ENCODE results near the gene TECTA. TPM values are rescaled to one million over a fixed set of nuclear protein-coding genes. Genes with fewer than 3 reads are reported as not detected.
"Not testable (repeated sequence)": the region's sequence is repeated elsewhere in the genome, so short reads cannot be mapped to it uniquely, and the experiment has no call there.

Gene TECTA
- total and polyA plus RNA-seq, 8 donors, result 0.18 to 0.73 (median 0.35) TPM

- no peak overlapping the region for H3K4me3 ChIP-seq
- intact Hi-C loops (cut with DNase I), result no loop called here
- no peaks in the 10 kb centered on the region for H3K4me1 ChIP-seq
- DNase-seq, result peak in 5 of 6 donors; percentile 22 to 68 (median 37)
- no peaks in the 10 kb centered on the region for H3K9me3 ChIP-seq
- no peaks in the 10 kb centered on the region for H3K27me3 ChIP-seq
- 40 to 42% methylated on average over 32 of the region's 32 CpGs for WGBS, 2 donors
- no peak overlapping the region for H3K27ac ChIP-seq
- ATAC-seq, result peak; percentile 48 to 94 (median 92)
- no peak for FAIRE-seq
- TF ChIP-seq CTCF (IDR thresholded peaks at IDR 0.05), result peak; percentile 20 to 39 (median 28)
- H3K36me3 ChIP-seq, result no peaks in the 10 kb centered on the region
These were observed 11.7 kb downstream of the TECTA start for GRCh38 chr11:121112498-121113455.

- Histone ChIP-seq H3K9me3 (no peaks in the 10 kb centered on the region), H3K27me3 (no peaks in the 10 kb centered on the region), H3K4me1 (no peaks in the 10 kb centered on the region), H3K27ac (no peak overlapping the region), H3K36me3 (no peaks in the 10 kb centered on the region), H3K4me3 (no peak overlapping the region)
- ATAC-seq (no peak), FAIRE-seq (no peak), DNase-seq (no peak)
- no peak for TF ChIP-seq CTCF (IDR thresholded peaks at IDR 0.05)
- 65 to 66% methylated on average over 9 of the region's 9 CpGs for WGBS, 2 donors
- intact Hi-C loops (cut with DNase I), result no loop called here
These were observed 12.6 kb downstream of the TECTA start for GRCh38 chr11:121113611-121114010.

- 88 to 92% methylated on average over 1 of the region's 1 CpG for WGBS, 2 donors
- DNase-seq; H3K4me3 ChIP-seq; FAIRE-seq; H3K9me3 ChIP-seq; H3K27me3 ChIP-seq; H3K27ac ChIP-seq; intact Hi-C loops (cut with DNase I); ATAC-seq; H3K36me3 ChIP-seq; H3K4me1 ChIP-seq: not testable (repeated sequence)
These were observed 14.0 kb downstream of the TECTA start for GRCh38 chr11:121115024-121115423.

- Histone ChIP-seq H3K27me3 (no peaks in the 10 kb centered on the region), H3K9me3 (no peaks in the 10 kb centered on the region), H3K27ac (no peak overlapping the region), H3K4me1 (no peaks in the 10 kb centered on the region), H3K36me3 (no peaks in the 10 kb centered on the region), H3K4me3 (no peak overlapping the region)
- no peak for TF ChIP-seq CTCF (IDR thresholded peaks at IDR 0.05)
- no peak for DNase-seq
- WGBS, 2 donors, result 58 to 67% methylated on average over 6 of the region's 6 CpGs
- no peak for ATAC-seq
- no peak for FAIRE-seq
- intact Hi-C loops (cut with DNase I), result no loop called here
These were observed 16.7 kb downstream of the TECTA start for GRCh38 chr11:121117788-121118187.

GRCh38 chr11:121119440-121119839 lies 18.4 kb downstream of the TECTA start:
- TF ChIP-seq CTCF (IDR thresholded peaks at IDR 0.05), result no peak
- Histone ChIP-seq H3K27me3 (no peaks in the 10 kb centered on the region), H3K9me3 (no peaks in the 10 kb centered on the region), H3K4me3 (no peak overlapping the region), H3K36me3 (no peaks in the 10 kb centered on the region), H3K27ac (no peak overlapping the region), H3K4me1 (no peaks in the 10 kb centered on the region)
- no peak for DNase-seq
- FAIRE-seq, result no peak
- intact Hi-C loops (cut with DNase I), result no loop called here
- ATAC-seq, result no peak
- 61 to 81% methylated on average over 1 of the region's 1 CpG for whole genome bisulfite sequencing, 2 donors

Measured in pancreas (tissue), 10 donors.